Keratinocyte (primary cell): Measurements from ENCODE around the gene E4F1. TPM values are rescaled to one million over a fixed set of nuclear protein-coding genes. Genes with fewer than 3 reads are reported as not detected.

Experiments
- DNase-seq: peaks from one replicate; pipeline ENCODE4 v3.0.0-alpha.2; 2011; ENCODE audit warnings: low read depth, missing footprints, low spot score
- FAIRE-seq: peaks from 2 replicates; lab custom pipeline; 2011; peaks lifted over from hg19 to GRCh38; lab: Jason Lieb, UNC
- H2AFZ ChIP-seq: 2 replicates; pipeline ENCODE4 v1.6.0; 2012; ENCODE audit warnings: low read length, control low read depth, inconsistent platforms; ENCODE audit not compliant: control insufficient read depth
- H3K27ac ChIP-seq: 2 replicates; pipeline ENCODE4 v1.5.1; 2011; ENCODE audit warnings: low read length; ENCODE audit not compliant: control insufficient read depth, insufficient read depth
- H3K27me3 ChIP-seq: 3 replicates; pipeline ENCODE4 v1.6.0; 2011; ENCODE audit warnings: low read length; ENCODE audit not compliant: control insufficient read depth, insufficient read depth; ENCODE audit errors: extremely low read depth
- H3K36me3 ChIP-seq, 2 experiments: 2 replicates in 1 of 2; 3 replicates in 1 of 2; pipeline ENCODE4 v1.5.1; 2011; ENCODE audit warnings: low read length in 2 of 2, mild to moderate bottlenecking in 1 of 2; ENCODE audit not compliant: control insufficient read depth in 2 of 2, insufficient read depth in 2 of 2; ENCODE audit errors: extremely low read depth in 1 of 2
- H3K4me1 ChIP-seq: 3 replicates; pipeline ENCODE4 v1.5.1; 2011; ENCODE audit warnings: low read length; ENCODE audit not compliant: control insufficient read depth, insufficient read depth; ENCODE audit errors: extremely low read depth
- H3K4me2 ChIP-seq: 3 replicates; pipeline ENCODE4 v1.6.0; 2011; ENCODE audit warnings: low read depth, low read length; ENCODE audit not compliant: control insufficient read depth, insufficient read depth; ENCODE audit errors: extremely low read depth
- H3K4me3 ChIP-seq, 3 experiments: fragments of 200-600 bp in 1 of 3; sonication (generic) in 1 of 3; 2 replicates in 2 of 3; 3 replicates in 1 of 3; pipeline ENCODE4 v1.5.1; 2011 to 2016; ENCODE audit warnings: low read length in 3 of 3, mild to moderate bottlenecking in 3 of 3, control low read depth in 2 of 3, inconsistent platforms in 1 of 3, low read depth in 1 of 3, mixed read lengths in 1 of 3, mixed run types in 1 of 3, moderate library complexity in 1 of 3; ENCODE audit not compliant: control insufficient read depth in 2 of 3, insufficient read depth in 2 of 3; ENCODE audit errors: extremely low read depth in 1 of 3
- H3K79me2 ChIP-seq: 2 replicates; pipeline ENCODE4 v1.6.0; 2012; ENCODE audit warnings: low read length; ENCODE audit not compliant: control insufficient read depth, insufficient read depth
- H3K9ac ChIP-seq: 3 replicates; pipeline ENCODE4 v1.6.0; 2011; ENCODE audit warnings: low read length; ENCODE audit not compliant: control insufficient read depth, insufficient read depth; ENCODE audit errors: extremely low read depth
- H3K9me1 ChIP-seq: 3 replicates; pipeline ENCODE4 v1.6.0; 2011; ENCODE audit warnings: low read length; ENCODE audit not compliant: control insufficient read depth, insufficient read depth; ENCODE audit errors: extremely low read depth
- H3K9me3 ChIP-seq: 2 replicates; pipeline ENCODE4 v1.5.1; 2012; ENCODE audit warnings: low read depth, low read length; ENCODE audit not compliant: control insufficient read depth
- H4K20me1 ChIP-seq: 3 replicates; pipeline ENCODE4 v1.6.0; 2011; ENCODE audit warnings: low read length; ENCODE audit not compliant: control insufficient read depth, insufficient read depth; ENCODE audit errors: extremely low read depth
- CTCF ChIP-seq, 3 experiments: IDR thresholded peaks in 1 of 3; conservative IDR thresholded peaks in 1 of 3; optimal IDR thresholded peaks in 1 of 3; 2 replicates in 2 of 3; 3 replicates in 1 of 3; pipeline versions ENCODE3 to v1.5.1; 2011; ENCODE audit warnings: low read length in 3 of 3, mild to moderate bottlenecking in 3 of 3, moderate library complexity in 2 of 3, control low read depth in 1 of 3, inconsistent platforms in 1 of 3; ENCODE audit not compliant: insufficient read depth in 2 of 3; ENCODE audit errors: extremely low read depth in 1 of 3
- EZH2 ChIP-seq: IDR thresholded peaks from one replicate; pipeline ENCODE4 v1.6.1; 2012; ENCODE audit warnings: inconsistent platforms, mild to moderate bottlenecking, low read length, moderate library complexity
- dilution Hi-C: fragments of 300-500 bp; cut with MboI; formaldehyde crosslinking; loops from one replicate; pipeline ENCODE4 v1.7.0; 2020; ENCODE audit warnings: low sequenced_read_pairs; ENCODE audit not compliant: extremely low pct_ligation_motif_present
- polyA plus RNA-seq, 5 experiments: library from polyadenylated mRNA; depleted of rRNA in 3 of 5; stranded (reverse) in 3 of 5; stranded (forward) in 1 of 5; unstranded in 1 of 5; fragments of >200 nt; gene quantifications; 1 replicate in 1 of 5; 2 replicates in 3 of 5; 3 replicates in 1 of 5; pipeline versions ENCODE4 v1.2.1 to v1.2.3, GENCODE V29; 2011 to 2012; ENCODE audit warnings: missing spikeins in 2 of 5, low read depth in 1 of 5, low replicate concordance in 1 of 5

Gene E4F1
- polyA plus RNA-seq, 1 donor (not counting 4 experiments of a cell fraction or from before 2014, with no cell fraction given) = 10.5 TPM

- no peak for FAIRE-seq
- H3K36me3 ChIP-seq = peaks cover 24 to 34% of the 10 kb centered on the region in 2 experiments
- dilution Hi-C loops = no loop called here
Observed at GRCh38 chr16:2174396-2175131, 48.8 kb upstream of the E4F1 start.

GRCh38 chr16:2175454-2175853 lies 47.9 kb upstream of the E4F1 start:
- FAIRE-seq (no peak), DNase-seq (no peak)
- Histone ChIP-seq H3K9me1 (no peaks in the 10 kb centered on the region), H3K27me3 (peaks cover 2% of the 10 kb centered on the region), H3K27ac (no peak overlapping the region), H3K4me3 (no peak overlapping the region), H3K36me3 (peaks cover 21 to 34% of the 10 kb centered on the region in 2 experiments), H4K20me1 (no peaks in the 10 kb centered on the region), H2AFZ (no peak overlapping the region), H3K9me3 (no peaks in the 10 kb centered on the region), H3K4me2 (no peak overlapping the region), H3K4me1 (peaks cover 4% of the 10 kb centered on the region), H3K9ac (no peak overlapping the region), H3K79me2 (no peaks in the 10 kb centered on the region)
- dilution Hi-C loops = no loop called here
- TF ChIP-seq EZH2 (no peak), CTCF (optimal IDR thresholded peaks at IDR 0.05 in 1 of 3, IDR thresholded peaks at IDR 0.05 in 1 of 3, conservative IDR thresholded peaks at IDR 0.05 in 1 of 3; ENCODE audit: extremely low read depth in 1 of 3, insufficient read depth in 2 of 3, low read length in 3 of 3) (no peak)

More at GRCh38 chr16:2174396-2175131, 48.8 kb upstream of the E4F1 start:
- Histone ChIP-seq H3K4me3 (no peak overlapping the region), H2AFZ (no peak overlapping the region), H3K9ac (no peak overlapping the region), H3K9me3 (no peaks in the 10 kb centered on the region), H3K4me1 (peaks cover 4% of the 10 kb centered on the region), H3K27me3 (peaks cover 2% of the 10 kb centered on the region), H3K9me1 (no peaks in the 10 kb centered on the region), H3K27ac (no peak overlapping the region), H3K4me2 (no peak overlapping the region), H3K79me2 (no peaks in the 10 kb centered on the region), H4K20me1 (no peaks in the 10 kb centered on the region)
- TF ChIP-seq EZH2 = no peak
- TF ChIP-seq CTCF (optimal IDR thresholded peaks at IDR 0.05 in 1 of 3, IDR thresholded peaks at IDR 0.05 in 1 of 3, conservative IDR thresholded peaks at IDR 0.05 in 1 of 3; ENCODE audit: extremely low read depth in 1 of 3, insufficient read depth in 2 of 3, low read length in 3 of 3) = no peak
- DNase-seq = no peak
